T-helper 22 cell (primary cell): ENCODE data around the gene NME2.
"Not testable (repeated sequence)": the region's sequence is repeated elsewhere in the genome, so short reads cannot be mapped to it uniquely, and the experiment has no call there.

Experiments
- DNase-seq: peaks from one replicate; pipeline ENCODE4 v3.0.0-alpha.2; 2020; ENCODE audit warnings: low read depth

Gene NME2

DNA sequence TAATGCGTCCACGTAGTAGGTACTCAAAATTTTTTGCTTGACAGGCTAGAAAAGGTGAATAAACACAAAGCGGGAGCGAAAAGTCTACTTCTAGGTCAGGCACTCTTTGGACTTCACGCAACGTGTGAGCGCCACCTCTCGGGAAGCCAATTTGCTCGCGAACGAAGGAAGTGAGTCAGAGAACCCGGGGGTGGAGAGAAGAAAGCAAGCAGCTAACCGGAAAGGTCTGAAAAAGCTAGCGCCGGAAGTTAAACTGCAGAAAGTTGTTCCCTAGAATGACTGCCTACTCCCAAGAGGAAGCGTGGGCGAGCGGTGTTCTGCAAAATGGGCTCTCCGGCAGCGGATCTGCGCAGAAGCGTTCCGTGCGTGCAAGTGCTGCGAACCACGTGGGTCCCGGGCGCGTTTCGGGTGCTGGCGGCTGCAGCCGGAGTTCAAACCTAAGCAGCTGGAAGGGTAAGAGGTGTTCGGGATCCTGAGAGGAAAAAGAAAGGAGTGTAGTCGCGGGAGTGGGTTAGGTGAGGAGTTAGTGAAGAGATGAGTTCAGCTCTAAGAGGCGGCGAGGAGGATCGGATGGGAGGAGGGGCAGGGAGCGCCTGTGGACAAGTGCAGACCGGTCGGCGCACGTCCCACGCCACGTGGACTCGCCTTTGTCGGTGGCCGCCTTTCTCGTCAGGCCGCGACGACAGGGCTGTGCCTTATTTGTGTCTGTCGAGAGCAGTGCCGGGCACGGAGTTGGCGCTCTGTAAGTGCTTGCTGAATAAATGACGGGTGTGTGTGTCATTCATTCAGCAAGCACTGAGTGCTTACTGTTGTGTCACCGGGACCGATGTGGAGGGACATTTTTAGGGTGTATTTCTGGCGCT lies 12.8 kb upstream of the NME2 start, which contains the start of gene NME1:
TSS of gene NME1 (plus strand) at position 350 of the 863 bp plus-strand sequence. CDS start 2,096 bp downstream, outside the sequence.
- DNase-seq, result peak; percentile 94

GRCh38 chr17:51154176-51154575 lies 12.0 kb upstream of the NME2 start:
- DNase-seq, result no peak

- DNase-seq, result no peak
Observed at GRCh38 chr17:51155416-51155815, 10.8 kb upstream of the NME2 start.

- DNase-seq, result no peak
Observed at GRCh38 chr17:51159604-51160003, 6.6 kb upstream of the NME2 start.

DNA sequence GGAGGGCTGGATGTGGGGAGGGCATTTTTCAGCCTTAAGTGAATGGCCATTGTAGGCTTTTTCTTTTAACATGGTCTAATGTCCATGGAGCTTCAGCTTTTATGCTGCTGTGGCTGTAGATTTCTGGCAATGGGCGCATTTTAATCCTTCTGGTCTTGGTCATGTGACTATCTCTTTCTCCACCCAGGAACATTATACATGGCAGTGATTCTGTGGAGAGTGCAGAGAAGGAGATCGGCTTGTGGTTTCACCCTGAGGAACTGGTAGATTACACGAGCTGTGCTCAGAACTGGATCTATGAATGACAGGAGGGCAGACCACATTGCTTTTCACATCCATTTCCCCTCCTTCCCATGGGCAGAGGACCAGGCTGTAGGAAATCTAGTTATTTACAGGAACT lies 4.7 kb upstream of the NME2 start:
- no peak for DNase-seq

- no peak for DNase-seq
Observed at GRCh38 chr17:51164911-51165679, 1.1 kb upstream of the NME2 start.

- DNase-seq, result no peak
Observed at GRCh38 chr17:51165680-51166197, 472 bp upstream of the NME2 start.

DNA sequence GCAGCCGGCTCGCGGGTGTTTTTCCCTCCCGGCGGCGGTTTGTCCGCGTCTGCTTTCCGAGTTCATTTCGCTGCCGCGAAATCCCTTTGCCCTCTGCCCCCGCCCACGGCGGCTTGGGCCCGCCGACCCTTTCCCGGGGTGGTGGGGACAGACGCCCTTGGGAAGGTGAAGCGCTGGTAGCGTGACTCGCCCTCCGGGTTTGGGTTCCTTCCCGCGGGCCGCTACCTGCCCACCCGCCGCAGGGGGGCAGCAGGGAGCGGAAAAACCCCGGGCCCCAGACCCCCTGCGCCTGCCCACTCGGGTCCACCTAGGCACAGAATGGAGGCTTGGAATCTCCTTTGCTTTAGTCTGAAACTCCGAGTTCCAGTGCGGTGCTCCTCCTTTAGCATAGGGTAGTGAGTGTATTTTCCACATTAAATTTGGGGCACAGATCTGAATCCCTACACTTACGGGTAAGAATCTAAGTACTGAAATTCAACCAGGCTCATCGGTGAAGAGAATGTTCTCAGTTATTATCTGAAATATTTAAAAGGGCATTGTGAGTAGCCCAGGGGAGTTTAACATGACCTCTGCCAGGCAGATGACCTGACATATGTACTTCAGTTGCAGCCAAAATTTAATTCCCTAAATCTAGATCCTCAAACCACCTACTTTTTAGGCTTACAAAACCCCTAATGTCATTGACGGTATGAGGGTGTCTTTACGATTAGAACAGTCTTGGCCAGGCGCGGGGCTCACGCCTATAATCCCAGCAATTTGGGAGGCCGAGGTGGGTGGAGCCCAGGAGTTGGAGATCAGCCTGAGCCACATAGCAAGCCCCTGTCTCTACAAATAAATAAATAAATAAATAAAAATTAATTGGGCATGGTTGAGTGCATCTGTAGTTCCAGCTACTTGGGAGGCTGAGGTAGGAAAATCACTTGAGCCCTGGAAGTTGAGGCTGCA lies 1.0 kb downstream of the NME2 start:
- peak; percentile 29 for DNase-seq

- DNase-seq, result no peak
Observed at GRCh38 chr17:51169340-51169739, 3.1 kb downstream of the NME2 start.

DNA sequence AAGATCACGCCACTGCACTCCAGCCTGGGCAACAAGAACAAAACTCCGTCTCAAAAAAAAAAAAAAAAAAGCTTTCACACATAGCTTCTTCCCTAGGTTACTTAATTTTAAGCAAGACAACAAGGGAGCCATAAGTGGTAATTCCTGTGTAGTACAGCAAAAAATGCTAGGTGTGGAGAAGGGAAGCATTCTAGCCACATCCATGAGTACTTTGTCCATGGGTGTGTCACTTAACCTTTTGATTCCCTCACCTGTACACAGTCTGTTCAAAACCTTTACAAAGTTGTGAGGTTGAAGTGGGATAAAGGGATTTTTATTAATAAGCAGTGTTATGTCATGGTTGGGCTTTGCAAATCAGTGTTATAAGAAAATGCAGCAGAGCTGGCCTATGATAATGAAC lies 4.5 kb downstream of the NME2 start:
- no peak for DNase-seq

DNA sequence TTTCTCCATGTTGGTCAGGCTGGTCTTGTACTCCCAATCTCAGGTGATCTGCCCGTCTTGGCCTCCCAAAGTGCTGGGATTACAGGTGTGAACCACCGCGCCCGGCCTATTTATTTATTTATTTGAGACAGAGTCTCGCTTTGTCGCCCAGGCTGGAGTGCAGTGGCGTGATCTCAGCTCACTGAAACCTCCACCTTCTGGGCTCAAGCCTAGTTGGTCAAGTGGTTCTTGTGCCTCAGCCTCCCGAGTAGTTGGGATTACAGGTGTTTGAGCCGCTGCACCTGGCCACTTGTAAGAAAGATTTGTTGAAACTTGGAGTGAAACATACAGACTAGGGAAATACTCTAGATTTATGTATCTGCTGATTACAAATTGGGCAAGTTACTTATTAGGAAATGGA lies 5.8 kb downstream of the NME2 start:
- DNase-seq, result not testable (repeated sequence)

GRCh38 chr17:51180486-51180885 lies 14.3 kb downstream of the NME2 start:
- DNase-seq, result no peak

- no peak for DNase-seq
Observed at GRCh38 chr17:51184124-51184523, 17.9 kb downstream of the NME2 start.

DNA sequence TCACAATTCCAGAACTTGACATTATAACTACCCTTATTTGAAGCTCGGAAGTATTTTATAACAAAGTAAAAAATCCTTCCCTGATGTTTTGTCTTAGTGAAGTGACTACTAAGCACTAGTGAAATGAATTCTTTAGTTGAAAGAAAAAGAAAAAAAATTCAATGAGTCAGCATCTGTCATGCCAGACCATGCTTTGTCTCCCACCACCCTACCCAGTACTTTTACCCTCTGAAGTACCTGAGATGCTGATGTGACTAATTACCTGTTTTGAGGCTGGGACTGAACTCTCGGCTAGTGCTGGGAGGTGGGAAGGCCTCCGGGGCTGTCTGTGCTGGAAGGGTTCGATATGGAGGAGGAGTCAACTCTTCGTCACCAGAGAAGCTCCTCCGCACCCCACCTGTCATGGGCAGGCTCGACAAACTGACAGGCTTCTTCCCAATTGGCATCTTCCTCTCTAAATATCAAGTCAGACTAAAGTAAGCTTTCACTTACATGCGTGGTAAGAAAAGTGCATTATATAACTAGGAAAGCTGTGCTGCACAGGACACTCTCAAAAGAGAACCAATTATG lies 19.6 kb downstream of the NME2 start:
- DNase-seq, result no peak

DNA sequence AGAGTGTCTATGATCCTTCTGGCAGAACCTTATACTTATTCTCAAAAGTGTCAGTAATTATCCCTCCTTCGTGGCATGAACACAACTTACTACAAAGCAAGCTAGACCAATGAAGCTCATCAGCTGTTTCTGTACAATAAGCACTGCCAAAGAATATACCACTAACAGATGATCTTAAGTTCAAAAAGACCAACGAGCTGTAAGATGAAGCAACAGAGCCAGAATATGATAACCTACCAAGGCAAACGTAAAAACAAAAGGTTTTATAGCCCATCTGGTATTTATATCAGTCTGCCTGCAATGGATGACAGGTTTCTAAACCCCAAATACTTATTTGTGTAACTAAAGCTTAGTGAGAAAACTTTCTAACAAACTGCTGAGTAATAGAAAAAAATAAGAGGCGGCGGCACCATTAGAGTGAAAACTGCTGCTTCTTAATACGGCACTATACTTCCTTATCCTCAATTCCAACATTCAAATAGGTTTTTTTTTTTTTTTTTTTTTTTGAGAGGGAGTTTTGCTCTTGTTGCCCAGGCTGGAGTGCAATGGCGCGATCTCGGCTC lies 22.1 kb downstream of the NME2 start:
- no peak for DNase-seq

DNA sequence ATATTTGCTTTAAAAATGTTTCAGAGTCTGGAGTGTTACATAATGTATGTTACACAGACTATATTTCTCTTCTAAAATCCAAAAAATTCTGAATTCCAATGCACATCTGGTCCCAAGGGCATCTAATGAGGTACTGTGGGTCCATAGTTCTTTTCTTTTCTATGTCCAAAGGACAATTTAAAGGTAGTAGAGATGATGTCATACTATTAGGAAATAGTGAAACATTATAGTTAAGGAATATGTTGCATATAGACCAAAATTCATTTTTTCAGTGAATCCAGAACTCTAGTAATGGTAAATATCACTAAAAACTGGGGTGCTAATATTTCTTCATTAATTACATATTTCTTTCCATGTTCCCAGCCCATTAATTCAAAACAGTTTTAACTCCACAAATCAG lies 23.0 kb downstream of the NME2 start:
- no peak for DNase-seq

GRCh38 chr17:51189628-51190027 lies 23.4 kb downstream of the NME2 start:
- no peak for DNase-seq

DNA sequence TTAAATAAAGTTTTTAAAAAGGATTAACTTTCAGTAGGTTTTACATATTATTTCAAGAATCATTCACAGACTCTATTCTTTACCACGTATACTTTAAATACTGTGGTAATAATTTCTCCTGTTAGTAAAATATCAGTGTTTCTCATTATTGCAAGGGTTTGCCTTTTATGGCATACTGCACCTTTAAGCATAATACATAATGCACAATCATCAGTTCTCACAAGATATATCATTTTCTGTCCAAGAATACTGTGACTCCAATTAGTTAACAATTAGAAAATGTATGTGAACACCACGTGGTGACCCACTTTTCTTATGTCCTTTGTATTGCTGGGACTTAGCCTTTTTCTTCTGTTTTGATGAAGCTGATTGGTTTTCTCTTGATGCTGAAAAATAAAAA lies 25.7 kb downstream of the NME2 start:
- no peak for DNase-seq

DNA sequence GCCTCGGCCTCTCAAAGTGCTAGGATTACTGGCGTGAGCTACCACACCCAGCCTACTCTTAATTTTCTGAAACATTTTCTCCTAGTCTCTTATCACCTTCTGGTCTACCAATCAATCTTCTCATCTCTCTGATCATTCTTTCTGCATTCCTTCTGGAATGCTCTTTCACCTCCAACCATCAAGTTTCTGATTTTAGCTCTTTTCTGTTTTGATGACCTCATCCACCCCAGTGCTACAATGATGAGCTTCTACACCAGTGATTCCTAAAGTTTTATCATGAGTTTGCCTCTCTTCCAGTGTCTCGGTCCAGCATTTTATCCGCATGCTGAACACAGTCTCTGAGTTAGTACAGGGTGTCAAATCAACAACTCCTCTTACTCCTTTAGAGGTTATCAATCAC lies 31.5 kb downstream of the NME2 start:
- no peak for DNase-seq

DNA sequence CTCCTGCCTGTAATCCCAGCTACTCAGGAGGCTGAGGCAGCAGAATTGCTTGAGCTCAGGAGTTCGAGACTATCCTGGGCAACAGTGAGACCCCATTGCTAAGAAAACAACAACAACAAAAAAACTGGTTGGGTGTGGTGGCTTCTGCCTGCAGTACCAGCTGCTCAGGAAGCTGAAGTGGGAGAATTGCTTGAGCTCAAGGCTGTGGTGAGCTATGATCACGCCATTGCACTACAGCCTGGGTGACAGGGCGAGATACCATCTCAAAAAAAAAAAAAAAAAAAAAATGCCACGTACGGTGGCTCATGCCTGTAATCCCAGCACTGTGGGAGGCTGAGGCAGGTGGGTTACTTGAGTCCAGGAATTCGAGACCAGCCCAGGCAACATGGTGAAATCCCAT lies 34.1 kb downstream of the NME2 start:
- peak; percentile 7 for DNase-seq

- DNase-seq, result no peak
Observed at GRCh38 chr17:51200846-51201245, 34.6 kb downstream of the NME2 start.
